Measurements from ENCODE around the gene ATP1B2. TPM values are rescaled to one million over a fixed set of nuclear protein-coding genes. Genes with fewer than 3 reads are reported as not detected.

ATP1B2 gene
- polyA plus RNA-seq (2013, experiment 1 of 4), result 16.4 TPM
- 11.8 TPM for polyA plus RNA-seq (2013, experiment 2 of 4)
- polyA plus RNA-seq (2013, experiment 3 of 4), result 13.8 TPM
- 16.6 TPM for polyA plus RNA-seq (2013, experiment 4 of 4)

GRCh38 chr17:7650509-7651096 is at the start of gene ATP1B2:
Gene ATP1B2, plus strand, starts transcription at chr17:7650926. Its CDS starts 593 bp downstream, at chr17:7651519.
- Histone ChIP-seq H3K27ac (ENCODE audit: insufficient read depth, low read depth, low read length, poor library complexity, severe bottlenecking) (no peak within 1 kb of the TSS), H3K4me1 (ENCODE audit: control insufficient read depth, insufficient read depth, low read length) (peaks cover 4% of the 10 kb centered on the region), H3K9me3 (ENCODE audit: control insufficient read depth, low read length) (no peaks in the 10 kb centered on the region), H3K36me3 (ENCODE audit: control insufficient read depth, insufficient read depth, low read length) (no peaks in the 10 kb centered on the region), H3K27me3 (ENCODE audit: control insufficient read depth, insufficient read depth, low read length, poor library complexity, severe bottlenecking) (peaks cover 22% of the 10 kb centered on the region), H3K4me3 (ENCODE audit: insufficient read depth, low read depth, low read length) (peak within 1 kb of the TSS; percentile 64)
- WGBS, 2 experiments, result 1% methylated on average over 32 to 34 of the region's 34 CpGs

- H3K36me3 ChIP-seq (ENCODE audit: control insufficient read depth, insufficient read depth, low read length), result peaks cover 28% of the 10 kb centered on the region
- no peak overlapping the region for H3K27ac ChIP-seq (ENCODE audit: insufficient read depth, low read depth, low read length, poor library complexity, severe bottlenecking)
- no peaks in the 10 kb centered on the region for H3K9me3 ChIP-seq (ENCODE audit: control insufficient read depth, low read length)
- no peak overlapping the region for H3K4me3 ChIP-seq (ENCODE audit: insufficient read depth, low read depth, low read length)
- WGBS, 2 experiments, result 97 to 99% methylated on average over 4 of the region's 4 CpGs
- H3K27me3 ChIP-seq (ENCODE audit: control insufficient read depth, insufficient read depth, low read length, poor library complexity, severe bottlenecking), result no peaks in the 10 kb centered on the region
- no peaks in the 10 kb centered on the region for H3K4me1 ChIP-seq (ENCODE audit: control insufficient read depth, insufficient read depth, low read length)
Measured at GRCh38 chr17:7606280-7606679, 44.4 kb upstream of the ATP1B2 start.

- Histone ChIP-seq H3K4me3 (ENCODE audit: insufficient read depth, low read depth, low read length) (no peak overlapping the region), H3K4me1 (ENCODE audit: control insufficient read depth, insufficient read depth, low read length) (peaks cover 6% of the 10 kb centered on the region), H3K36me3 (ENCODE audit: control insufficient read depth, insufficient read depth, low read length) (peaks cover 4% of the 10 kb centered on the region), H3K27me3 (ENCODE audit: control insufficient read depth, insufficient read depth, low read length, poor library complexity, severe bottlenecking) (no peaks in the 10 kb centered on the region), H3K27ac (ENCODE audit: insufficient read depth, low read depth, low read length, poor library complexity, severe bottlenecking) (no peak overlapping the region), H3K9me3 (ENCODE audit: control insufficient read depth, low read length) (no peaks in the 10 kb centered on the region)
- 97 to 98% methylated on average over 2 of the region's 2 CpGs for WGBS, 2 experiments
Measured at GRCh38 chr17:7610641-7611040, 40.1 kb upstream of the ATP1B2 start.

- peaks cover 6% of the 10 kb centered on the region for H3K4me1 ChIP-seq (ENCODE audit: control insufficient read depth, insufficient read depth, low read length)
- WGBS, 2 experiments, result 77 to 93% methylated on average over 3 of the region's 3 CpGs
- H3K4me3 ChIP-seq (ENCODE audit: insufficient read depth, low read depth, low read length), result no peak overlapping the region
- H3K27me3 ChIP-seq (ENCODE audit: control insufficient read depth, insufficient read depth, low read length, poor library complexity, severe bottlenecking), result no peaks in the 10 kb centered on the region
- H3K36me3 ChIP-seq (ENCODE audit: control insufficient read depth, insufficient read depth, low read length), result no peaks in the 10 kb centered on the region
- no peak overlapping the region for H3K27ac ChIP-seq (ENCODE audit: insufficient read depth, low read depth, low read length, poor library complexity, severe bottlenecking)
- H3K9me3 ChIP-seq (ENCODE audit: control insufficient read depth, low read length), result no peaks in the 10 kb centered on the region
Measured at GRCh38 chr17:7611635-7612293, 39.0 kb upstream of the ATP1B2 start.

GRCh38 chr17:7612294-7612640 is 38.5 kb upstream of the ATP1B2 start:
- Histone ChIP-seq H3K27me3 (ENCODE audit: control insufficient read depth, insufficient read depth, low read length, poor library complexity, severe bottlenecking) (no peaks in the 10 kb centered on the region), H3K27ac (ENCODE audit: insufficient read depth, low read depth, low read length, poor library complexity, severe bottlenecking) (no peak overlapping the region), H3K4me3 (ENCODE audit: insufficient read depth, low read depth, low read length) (no peak overlapping the region), H3K9me3 (ENCODE audit: control insufficient read depth, low read length) (no peaks in the 10 kb centered on the region), H3K36me3 (ENCODE audit: control insufficient read depth, insufficient read depth, low read length) (no peaks in the 10 kb centered on the region), H3K4me1 (ENCODE audit: control insufficient read depth, insufficient read depth, low read length) (peaks cover 6% of the 10 kb centered on the region)
- 97 to 98% methylated on average over 1 of the region's 1 CpG for WGBS, 2 experiments

- Histone ChIP-seq H3K27me3 (ENCODE audit: control insufficient read depth, insufficient read depth, low read length, poor library complexity, severe bottlenecking) (no peaks in the 10 kb centered on the region), H3K9me3 (ENCODE audit: control insufficient read depth, low read length) (no peaks in the 10 kb centered on the region), H3K27ac (ENCODE audit: insufficient read depth, low read depth, low read length, poor library complexity, severe bottlenecking) (peak overlapping the region; percentile 72), H3K4me3 (ENCODE audit: insufficient read depth, low read depth, low read length) (peak overlapping the region; percentile 53), H3K36me3 (ENCODE audit: control insufficient read depth, insufficient read depth, low read length) (no peaks in the 10 kb centered on the region), H3K4me1 (ENCODE audit: control insufficient read depth, insufficient read depth, low read length) (peaks cover 6% of the 10 kb centered on the region)
- 9 to 10% methylated on average over 20 of the region's 20 CpGs for WGBS, 2 experiments
Measured at GRCh38 chr17:7613769-7614424, 36.8 kb upstream of the ATP1B2 start.

- Histone ChIP-seq H3K27ac (ENCODE audit: insufficient read depth, low read depth, low read length, poor library complexity, severe bottlenecking) (peak within 1 kb of the TSS; percentile 72), H3K4me3 (ENCODE audit: insufficient read depth, low read depth, low read length) (peak within 1 kb of the TSS; percentile 53), H3K4me1 (ENCODE audit: control insufficient read depth, insufficient read depth, low read length) (peaks cover 6% of the 10 kb centered on the region), H3K27me3 (ENCODE audit: control insufficient read depth, insufficient read depth, low read length, poor library complexity, severe bottlenecking) (no peaks in the 10 kb centered on the region), H3K9me3 (ENCODE audit: control insufficient read depth, low read length) (no peaks in the 10 kb centered on the region), H3K36me3 (ENCODE audit: control insufficient read depth, insufficient read depth, low read length) (no peaks in the 10 kb centered on the region)
- WGBS, 2 experiments, result 0% methylated on average over 93 of the region's 93 CpGs
Measured at GRCh38 chr17:7614425-7615264, 36.1 kb upstream of the ATP1B2 start, which contains the start of gene FXR2. Gene FXR2, minus strand, starts transcription at chr17:7614897. Its CDS starts 365 bp downstream, at chr17:7614532.

GRCh38 chr17:7615265-7615747 is 35.4 kb upstream of the ATP1B2 start:
- Histone ChIP-seq H3K27ac (ENCODE audit: insufficient read depth, low read depth, low read length, poor library complexity, severe bottlenecking) (peak overlapping the region; percentile 58), H3K27me3 (ENCODE audit: control insufficient read depth, insufficient read depth, low read length, poor library complexity, severe bottlenecking) (no peaks in the 10 kb centered on the region), H3K4me1 (ENCODE audit: control insufficient read depth, insufficient read depth, low read length) (peaks cover 6% of the 10 kb centered on the region), H3K36me3 (ENCODE audit: control insufficient read depth, insufficient read depth, low read length) (no peaks in the 10 kb centered on the region), H3K4me3 (ENCODE audit: insufficient read depth, low read depth, low read length) (peak overlapping the region; percentile 27), H3K9me3 (ENCODE audit: control insufficient read depth, low read length) (no peaks in the 10 kb centered on the region)
- WGBS, 2 experiments, result 19 to 21% methylated on average over 27 of the region's 28 CpGs

- Histone ChIP-seq H3K4me3 (ENCODE audit: insufficient read depth, low read depth, low read length) (no peak overlapping the region), H3K9me3 (ENCODE audit: control insufficient read depth, low read length) (no peaks in the 10 kb centered on the region), H3K27me3 (ENCODE audit: control insufficient read depth, insufficient read depth, low read length, poor library complexity, severe bottlenecking) (no peaks in the 10 kb centered on the region), H3K36me3 (ENCODE audit: control insufficient read depth, insufficient read depth, low read length) (no peaks in the 10 kb centered on the region), H3K27ac (ENCODE audit: insufficient read depth, low read depth, low read length, poor library complexity, severe bottlenecking) (no peak overlapping the region), H3K4me1 (ENCODE audit: control insufficient read depth, insufficient read depth, low read length) (peaks cover under 1% of the 10 kb centered on the region)
- 92% methylated on average over 5 of the region's 5 CpGs for WGBS, 2 experiments
Measured at GRCh38 chr17:7618608-7619007, 32.1 kb upstream of the ATP1B2 start.

Measured in ectodermal cell (in vitro differentiated cells).